Lower leg skin (tissue), 3 donors: ENCODE results near the gene DCLK2.

Experiments used
- CTCF ChIP-seq, 3 donors: fragments of 450-650 bp; IDR thresholded peaks; one replicate each; pipeline ENCODE4 v1.5.1; 2016; ENCODE audit warnings: antibody characterized with exemption in 3 of 3, mild to moderate bottlenecking in 3 of 3, moderate library complexity in 2 of 3
- POLR2A ChIP-seq, 2 donors: fragments of 450-650 bp; IDR thresholded peaks; one replicate each; pipeline ENCODE4 v1.6.1; 2016 to 2017; ENCODE audit warnings: antibody characterized with exemption in 2 of 2, mild to moderate bottlenecking in 1 of 2, moderate library complexity in 1 of 2

GRCh38 chr4:150215601-150216000 is 137.4 kb downstream of the DCLK2 start:
- TF ChIP-seq CTCF (IDR thresholded peaks at IDR 0.05) = no peak
- no peak for TF ChIP-seq POLR2A (IDR thresholded peaks at IDR 0.05)
